Heart left ventricle (tissue), 16 donors: ENCODE data around the gene HS3ST3A1. TPM values are rescaled to one million over a fixed set of nuclear protein-coding genes. Genes with fewer than 3 reads are reported as not detected.

ENCODE experiments used
- ATAC-seq, 4 donors: fragments of 200-7000 bp; cut with Tn5 transposase; one replicate each; pipeline ENCODE4 v1.9.1; 2020 to 2022; ENCODE audit warnings: moderate library complexity in 4 of 4, mild to moderate bottlenecking in 3 of 4, moderate number of reproducible peaks in 1 of 4
- DNase-seq, 5 donors: peaks; one replicate each; pipeline ENCODE4 v3.0.0-alpha.2; 2020
- H3K27ac ChIP-seq, 12 donors: fragments of 200-600 bp; sonication (generic) in 4 of 12; one replicate each; pipeline versions ENCODE4 v1.5.0 to v1.8.0; 2016 to 2022; ENCODE audit warnings: mild to moderate bottlenecking in 2 of 12
- H3K27me3 ChIP-seq, 9 donors: fragments of 200-600 bp; sonication (generic) in 2 of 9; one replicate each; pipeline versions ENCODE4 v1.5.1 to v1.8.0; 2016 to 2022; ENCODE audit warnings: mild to moderate bottlenecking in 3 of 9
- H3K36me3 ChIP-seq, 9 donors: fragments of 200-600 bp; sonication (generic) in 2 of 9; one replicate each; pipeline versions ENCODE4 v1.5.0 to v1.8.0; 2018 to 2022; ENCODE audit warnings: mild to moderate bottlenecking in 2 of 9
- H3K4me1 ChIP-seq, 12 donors: fragments of 200-600 bp; sonication (generic) in 4 of 12; one replicate each; pipeline versions ENCODE4 v1.5.0 to v1.8.0; 2016 to 2022; ENCODE audit warnings: mild to moderate bottlenecking in 3 of 12
- H3K4me3 ChIP-seq, 12 donors: fragments of 200-600 bp; sonication (generic) in 4 of 12; one replicate each; pipeline versions ENCODE4 v1.5.0 to v1.8.0; 2017 to 2022; ENCODE audit warnings: mild to moderate bottlenecking in 9 of 12, moderate library complexity in 4 of 12
- H3K9me3 ChIP-seq, 12 donors: fragments of 200-600 bp; sonication (generic) in 4 of 12; one replicate each; pipeline versions ENCODE4 v1.5.0 to v1.8.0; 2016 to 2022; ENCODE audit warnings: mild to moderate bottlenecking in 1 of 12
- CTCF ChIP-seq, 12 donors: fragments of 200-600 bp; sonication (generic) in 4 of 12; IDR thresholded peaks; one replicate each; pipeline versions ENCODE4 v1.5.0 to v1.8.0; 2018 to 2022; ENCODE audit warnings: antibody characterized with exemption in 12 of 12, mild to moderate bottlenecking in 5 of 12
- POLR2A ChIP-seq, 2 donors: fragments of 450-650 bp; IDR thresholded peaks; one replicate each; pipeline ENCODE4 v1.6.1; 2017; ENCODE audit warnings: antibody characterized with exemption in 2 of 2, mild to moderate bottlenecking in 2 of 2, moderate library complexity in 2 of 2
- WGBS, 4 donors: extraction: QIAGEN DNeasy Blood & Tissue Kit in 2 of 4; methylation state at CpG; one replicate each; pipeline versions ENCODE4 v1.1.5 to v1.1.7; 2013 to 2018; 5-methylcytosine and 5-hydroxymethylcytosine counted together
- intact Hi-C, 10 donors: fragments of 100-400 bp; cut with DNase I; formaldehyde crosslinking; loops; one replicate each; pipeline versions ENCODE4 v1.11.1 to v1.14.2; 2022
- polyA plus RNA-seq, 2 donors: library from polyadenylated mRNA; stranded (reverse); fragments of 200-250 nt; gene quantifications; one replicate each; pipeline ENCODE4 v1.2.3, GENCODE V29; 2013
- total RNA-seq, 9 donors: library from RNA; depleted of rRNA in 2 of 9; stranded (reverse); fragments of >200 nt in 2 of 9; fragmentation: NEBNext Ultra II Directional in 3 of 9; extraction: Animal tissue kit (Norgen Biotek cat#: 25700) in 3 of 9; gene quantifications; one replicate each; pipeline versions ENCODE4 v1.1.0 to v1.2.4, GENCODE V29; 2016 to 2023
- donor health status: ischemic (EF 13 %, LVEDD 7.1; RV severe dilation, severe dysfunction).
- donor health status: healthy with polysubstance abuse.
- donor health status: DM: no; HTN: yes; CAD: no.
- donor health status: DM: no; HTN: no; CAD: no.
- donor health status: ischemic (EF 25% LVEDD 6.9; RV normal size, moderate dysfunction).
- donor health status: ischemic (EF 25% LVEDD 5.7; RV mildly dilated, moderate dysfunction).
- donor health status: healthy.
- donor health status: DM: yes; HTN: yes; CAD: no.
- donor health status: ischemic (EF 35%, LVEDD 5.7; RV mildly dilated, moderate dysfunction).
- donor health status: nonischemic (EF 11% LVEDD 7.7; RV severe dilation, severe dysfunction).
- donor health status: DM: yes; HTN: yes; CAD: no.
- donor health status: PGD.
- donor health status: ischemic (EF 29% LVEDD 5.4; RV normal size, mild dysfunction).
- donor health status: nonischemic (EF 23%, LVEDD 6.1; RV moderate dilation, normal function).

HS3ST3A1 gene
- total and polyA plus RNA-seq, 11 donors = 0.08 to 5.7 (median 1.8) TPM

GRCh38 chr17:13465678-13466077 is 136.1 kb downstream of the HS3ST3A1 start:
- no peak overlapping the region for H3K27ac ChIP-seq
- no peak for ATAC-seq
- no peaks in the 10 kb centered on the region for H3K36me3 ChIP-seq
- H3K9me3 ChIP-seq = no peaks in the 10 kb centered on the region
- intact Hi-C loops = no loop called here
- no peak for DNase-seq
- no peaks in the 10 kb centered on the region for H3K27me3 ChIP-seq
- no peak overlapping the region for H3K4me3 ChIP-seq
- 80 to 88% (median 86%) methylated on average over 3 of the region's 3 CpGs for WGBS, 4 donors
- TF ChIP-seq POLR2A (IDR thresholded peaks at IDR 0.05) = no peak
- no peak for TF ChIP-seq CTCF (IDR thresholded peaks at IDR 0.05)
- peaks cover 0 to 3% (median 0%) of the 10 kb centered on the region in 12 donors for H3K4me1 ChIP-seq

GRCh38 chr17:13462673-13463124 is 139.0 kb downstream of the HS3ST3A1 start:
- H3K4me1 ChIP-seq = peaks cover 0 to 3% (median 0%) of the 10 kb centered on the region in 12 donors
- no peak overlapping the region for H3K4me3 ChIP-seq
- H3K27me3 ChIP-seq = no peaks in the 10 kb centered on the region
- no peaks in the 10 kb centered on the region for H3K9me3 ChIP-seq
- TF ChIP-seq POLR2A (IDR thresholded peaks at IDR 0.05) = no peak
- no peak for TF ChIP-seq CTCF (IDR thresholded peaks at IDR 0.05)
- no peak overlapping the region for H3K27ac ChIP-seq
- no peak for DNase-seq
- no peaks in the 10 kb centered on the region for H3K36me3 ChIP-seq
- no peak for ATAC-seq
- 51 to 70% (median 58%) methylated on average over 7 to 8 of the region's 8 CpGs for WGBS, 4 donors
- intact Hi-C loops = no loop called here

- no peaks in the 10 kb centered on the region for H3K36me3 ChIP-seq
- no peaks in the 10 kb centered on the region for H3K27me3 ChIP-seq
- peaks cover 0 to 3% (median 0%) of the 10 kb centered on the region in 12 donors for H3K4me1 ChIP-seq
- DNase-seq (peak in 1 of 5 donors; percentile 24), ATAC-seq (no peak)
- no peak overlapping the region for H3K27ac ChIP-seq
- TF ChIP-seq POLR2A (IDR thresholded peaks at IDR 0.05) (no peak), CTCF (IDR thresholded peaks at IDR 0.05) (no peak)
- intact Hi-C loops = no loop called here
- H3K9me3 ChIP-seq = no peaks in the 10 kb centered on the region
- 83 to 100% (median 95%) methylated on average over 1 of the region's 1 CpG for WGBS, 4 donors
- no peak overlapping the region for H3K4me3 ChIP-seq
Measured at GRCh38 chr17:13462146-13462545, 139.6 kb downstream of the HS3ST3A1 start.

- Histone ChIP-seq H3K36me3 (no peaks in the 10 kb centered on the region), H3K4me1 (peaks cover 0 to 3% (median 0%) of the 10 kb centered on the region in 12 donors), H3K4me3 (no peak overlapping the region), H3K27ac (no peak overlapping the region), H3K27me3 (no peaks in the 10 kb centered on the region), H3K9me3 (no peaks in the 10 kb centered on the region)
- DNase-seq (no peak), ATAC-seq (no peak)
- 49 to 66% (median 52%) methylated on average over 3 of the region's 3 CpGs for WGBS, 4 donors
- intact Hi-C loops = no loop called here
- TF ChIP-seq CTCF (IDR thresholded peaks at IDR 0.05) = no peak
- TF ChIP-seq POLR2A (IDR thresholded peaks at IDR 0.05) = no peak
Measured at GRCh38 chr17:13460261-13461000, 141.3 kb downstream of the HS3ST3A1 start.
